GM19455 (cell line): ENCODE measurements around the gene NAPA.
"Not testable (repeated sequence)": the region's sequence is repeated elsewhere in the genome, so short reads cannot be mapped to it uniquely, and the experiment has no call there.

Experiments
- ATAC-seq: cut with Tn5 transposase; IDR thresholded peaks from one replicate; pipeline ENCODE4 v1.9.1; 2021; ENCODE audit not compliant: unreplicated experiment

Gene NAPA

GRCh38 chr19:47487551-47488515 is 27.0 kb downstream of the NAPA start:
- no peak for ATAC-seq

- no peak for ATAC-seq
Observed at GRCh38 chr19:47486900-47487299, 28.0 kb downstream of the NAPA start.

GRCh38 chr19:47486220-47486619 is 28.6 kb downstream of the NAPA start:
- ATAC-seq, result not testable (repeated sequence)

- ATAC-seq, result no peak
Observed at GRCh38 chr19:47485210-47485609, 29.7 kb downstream of the NAPA start.

GRCh38 chr19:47483800-47484690 is 30.8 kb downstream of the NAPA start, which contains the start of gene KPTN:
TSS of gene KPTN (minus strand) at chr19:47484219. CDS start at chr19:47484160, 59 bp downstream.
- peak; percentile 73 for ATAC-seq

- ATAC-seq, result no peak
Observed at GRCh38 chr19:47483200-47483599, 31.7 kb downstream of the NAPA start.

GRCh38 chr19:47481460-47482052 is 33.3 kb downstream of the NAPA start:
- ATAC-seq, result no peak

- ATAC-seq, result no peak
Observed at GRCh38 chr19:47480658-47481057, 34.2 kb downstream of the NAPA start.

GRCh38 chr19:47479701-47480503 is 35.0 kb downstream of the NAPA start:
- no peak for ATAC-seq

GRCh38 chr19:47476438-47476972 is 38.4 kb downstream of the NAPA start:
- ATAC-seq, result no peak

GRCh38 chr19:47475465-47475864 is 39.4 kb downstream of the NAPA start:
- ATAC-seq, result no peak

- ATAC-seq, result no peak
Observed at GRCh38 chr19:47473336-47473735, 41.5 kb downstream of the NAPA start.

GRCh38 chr19:47471733-47472457 is 43.0 kb downstream of the NAPA start, which contains the start of gene SLC8A2:
TSS of gene SLC8A2 (minus strand) at chr19:47471893. CDS start at chr19:47466403, 5,490 bp downstream.
- ATAC-seq, result no peak

GRCh38 chr19:47471381-47471732 is 43.5 kb downstream of the NAPA start:
- ATAC-seq, result no peak

GRCh38 chr19:47470447-47471195 is 44.2 kb downstream of the NAPA start:
- ATAC-seq, result no peak

GRCh38 chr19:47469719-47470118 is 45.1 kb downstream of the NAPA start:
- ATAC-seq, result no peak

GRCh38 chr19:47469363-47469700 is 45.5 kb downstream of the NAPA start:
- ATAC-seq, result no peak

GRCh38 chr19:47467914-47468313 is 46.9 kb downstream of the NAPA start:
- no peak for ATAC-seq

- ATAC-seq, result no peak
Observed at GRCh38 chr19:47465957-47466356, 48.9 kb downstream of the NAPA start.
